MM.1S (cell line): ENCODE results near the gene A1BG.

Source experiments
- DNase-seq: peaks from one replicate; pipeline ENCODE4 v3.0.0-alpha.2; 2015
- H2AFZ ChIP-seq: fragments of 300-600 bp; sonication (generic); 2 replicates; pipeline ENCODE4 v1.6.0; 2016; ENCODE audit warnings: antibody characterized with exemption, low read length
- H3F3A ChIP-seq: fragments of 300-600 bp; sonication (generic); 2 replicates; pipeline ENCODE4 v1.6.1; 2016; ENCODE audit warnings: mild to moderate bottlenecking, antibody characterized with exemption, low read length, moderate library complexity, mixed read lengths; ENCODE audit not compliant: insufficient read depth
- H3K27ac ChIP-seq: fragments of 300-600 bp; sonication (generic); 2 replicates; pipeline ENCODE4 v1.5.1; 2016; ENCODE audit warnings: mild to moderate bottlenecking, low read length
- H3K27me3 ChIP-seq: fragments of 300-600 bp; sonication (generic); replicated peaks from 2 replicates; pipeline ENCODE4 v1.6.0; 2016; ENCODE audit warnings: low read length; ENCODE audit not compliant: insufficient read depth
- H3K36me3 ChIP-seq: fragments of 300-600 bp; sonication (generic); replicated peaks from 2 replicates; pipeline ENCODE4 v1.6.1; 2016; ENCODE audit warnings: mild to moderate bottlenecking, low read length, mixed read lengths; ENCODE audit not compliant: insufficient read depth
- H3K4me1 ChIP-seq: fragments of 300-600 bp; sonication (generic); 2 replicates; pipeline ENCODE4 v1.6.1; 2016; ENCODE audit warnings: low read length, mixed read lengths
- H3K4me2 ChIP-seq: fragments of 300-600 bp; sonication (generic); 2 replicates; pipeline ENCODE4 v1.6.0; 2016; ENCODE audit warnings: low read depth, low read length
- H3K4me3 ChIP-seq: fragments of 300-600 bp; sonication (generic); 2 replicates; pipeline ENCODE4 v1.5.1; 2016; ENCODE audit warnings: low read length, mixed read lengths
- H3K79me2 ChIP-seq: fragments of 300-600 bp; sonication (generic); 2 replicates; pipeline ENCODE4 v1.6.1; 2016; ENCODE audit warnings: mixed run types, low read length, mixed read lengths
- H3K9ac ChIP-seq: fragments of 300-600 bp; sonication (generic); 2 replicates; pipeline ENCODE4 v1.6.1; 2016; ENCODE audit warnings: low read length, mixed read lengths
- H3K9me2 ChIP-seq: fragments of 300-600 bp; sonication (generic); replicated peaks from 2 replicates; pipeline ENCODE4 v1.6.1; 2016; ENCODE audit warnings: mild to moderate bottlenecking, low read length, mixed read lengths; ENCODE audit not compliant: insufficient read depth
- H3K9me3 ChIP-seq: fragments of 300-600 bp; sonication (generic); replicated peaks from 2 replicates; pipeline ENCODE4 v1.6.1; 2016; ENCODE audit warnings: mild to moderate bottlenecking, low read length, mixed read lengths; ENCODE audit not compliant: insufficient read depth
- H4K20me1 ChIP-seq: fragments of 300-600 bp; sonication (generic); 2 replicates; pipeline ENCODE4 v1.6.1; 2016; ENCODE audit warnings: mild to moderate bottlenecking, low read length, moderate library complexity, mixed read lengths; ENCODE audit not compliant: insufficient read depth
- CTCF ChIP-seq: fragments of 300-600 bp; sonication (generic); IDR thresholded peaks from 2 replicates; pipeline ENCODE4 v1.5.1; 2016; ENCODE audit warnings: antibody characterized with exemption, low read length, mixed read lengths
- EZH2 ChIP-seq: fragments of 300-600 bp; sonication (generic); optimal IDR thresholded peaks from 2 replicates; pipeline ENCODE3; 2017; ENCODE audit warnings: low read depth, mild to moderate bottlenecking, antibody characterized with exemption, low read length, mixed read lengths
- EZH2phosphoT487 ChIP-seq: fragments of 300-600 bp; sonication (generic); IDR thresholded peaks from 2 replicates; pipeline ENCODE4 v1.6.1; 2018; ENCODE audit warnings: antibody characterized with exemption, low read length

The A1BG gene

DNA sequence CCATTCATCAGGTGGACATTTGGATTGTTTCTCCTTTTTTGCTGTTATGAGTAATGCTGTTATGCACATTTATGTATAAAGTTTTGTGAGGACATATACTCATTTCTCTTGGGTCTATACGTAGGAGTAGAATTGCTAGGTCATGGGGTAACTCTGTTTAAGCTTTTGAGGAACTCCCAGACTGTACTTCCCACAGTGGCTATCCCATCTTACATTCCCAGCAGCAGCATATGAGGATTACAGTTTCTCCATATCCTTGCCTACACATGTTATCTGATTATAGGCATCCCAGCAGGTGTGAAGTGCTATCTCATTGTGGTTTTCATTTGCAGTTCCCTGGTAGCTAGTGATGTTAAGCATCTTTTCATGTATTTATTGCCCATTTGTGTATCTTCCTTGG is 20.6 kb downstream of the A1BG start:
- Histone ChIP-seq H3K27ac (no peak overlapping the region), H3K4me1 (no peaks in the 10 kb centered on the region), H3F3A (no peaks in the 10 kb centered on the region), H4K20me1 (no peaks in the 10 kb centered on the region), H3K9ac (no peak overlapping the region), H3K4me3 (no peak overlapping the region), H3K27me3 (no peaks in the 10 kb centered on the region), H3K9me2 (no peaks in the 10 kb centered on the region), H3K79me2 (peaks cover 6% of the 10 kb centered on the region; the same call in 1 of the 2 replicates), H3K36me3 (0 out of 2 replicates have a peak, but pooled peaks cover 5% of the 10 kb centered on the region), H2AFZ (no peak overlapping the region), H3K9me3 (no peaks in the 10 kb centered on the region), H3K4me2 (no peak overlapping the region)
- TF ChIP-seq CTCF: no peak
- no peak for TF ChIP-seq EZH2
- TF ChIP-seq EZH2phosphoT487: no peak
- DNase-seq: no peak

- Histone ChIP-seq H3F3A (no peaks in the 10 kb centered on the region), H3K9me2 (no peaks in the 10 kb centered on the region), H3K36me3 (0 out of 2 replicates have a peak, but pooled peaks cover 3% of the 10 kb centered on the region), H3K4me3 (no peak overlapping the region), H3K4me2 (no peak overlapping the region), H3K4me1 (peaks cover 6% of the 10 kb centered on the region; the same call in 1 of the 2 replicates), H3K9ac (no peak overlapping the region), H3K27ac (no peak overlapping the region), H4K20me1 (no peaks in the 10 kb centered on the region), H3K79me2 (peaks cover 10% of the 10 kb centered on the region), H2AFZ (no peak overlapping the region), H3K27me3 (no peaks in the 10 kb centered on the region), H3K9me3 (no peaks in the 10 kb centered on the region)
- no peak for DNase-seq
- TF ChIP-seq EZH2 (no peak), EZH2phosphoT487 (no peak), CTCF (no peak)
Observed at GRCh38 chr19:58330458-58330857, 22.8 kb downstream of the A1BG start.

DNA sequence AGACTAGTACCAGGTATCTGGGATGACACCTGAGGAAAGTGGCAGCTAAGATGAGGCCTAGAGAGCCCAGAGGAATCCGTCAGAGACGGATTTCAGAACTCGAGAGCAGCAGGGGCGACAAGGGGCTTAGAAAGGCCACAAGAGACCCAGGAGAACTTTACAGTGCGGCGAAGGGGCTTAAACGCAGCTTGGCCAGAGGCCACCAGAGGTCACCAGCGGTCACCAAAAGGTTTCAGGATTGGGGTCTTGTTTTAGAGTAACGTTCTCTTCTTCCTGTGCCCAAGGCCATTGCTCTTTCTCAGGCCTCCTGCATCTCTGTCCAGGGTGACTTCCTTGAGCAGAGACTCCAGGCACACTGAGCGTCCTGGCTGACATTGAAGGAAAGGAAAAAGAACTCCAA is 24.3 kb downstream of the A1BG start:
- Histone ChIP-seq H3K27me3 (no peaks in the 10 kb centered on the region), H3K9ac (no peak overlapping the region), H3K79me2 (peaks cover 10% of the 10 kb centered on the region), H3K9me2 (no peaks in the 10 kb centered on the region), H3K9me3 (no peaks in the 10 kb centered on the region), H2AFZ (no peak overlapping the region), H3K4me1 (peaks cover 7% of the 10 kb centered on the region; the same call in 1 of the 2 replicates), H3K27ac (no peak overlapping the region), H3K4me3 (no peak overlapping the region), H4K20me1 (no peaks in the 10 kb centered on the region), H3K36me3 (no peaks in the 10 kb centered on the region), H3K4me2 (no peak overlapping the region), H3F3A (no peaks in the 10 kb centered on the region)
- TF ChIP-seq EZH2 (no peak), EZH2phosphoT487 (no peak), CTCF (peak; percentile 29)
- no peak for DNase-seq
